ENCODE data around the gene CIZ1.
"Not testable (repeated sequence)": the region's sequence is repeated elsewhere in the genome, so short reads cannot be mapped to it uniquely, and the experiment has no call there.

Gene CIZ1

DNA sequence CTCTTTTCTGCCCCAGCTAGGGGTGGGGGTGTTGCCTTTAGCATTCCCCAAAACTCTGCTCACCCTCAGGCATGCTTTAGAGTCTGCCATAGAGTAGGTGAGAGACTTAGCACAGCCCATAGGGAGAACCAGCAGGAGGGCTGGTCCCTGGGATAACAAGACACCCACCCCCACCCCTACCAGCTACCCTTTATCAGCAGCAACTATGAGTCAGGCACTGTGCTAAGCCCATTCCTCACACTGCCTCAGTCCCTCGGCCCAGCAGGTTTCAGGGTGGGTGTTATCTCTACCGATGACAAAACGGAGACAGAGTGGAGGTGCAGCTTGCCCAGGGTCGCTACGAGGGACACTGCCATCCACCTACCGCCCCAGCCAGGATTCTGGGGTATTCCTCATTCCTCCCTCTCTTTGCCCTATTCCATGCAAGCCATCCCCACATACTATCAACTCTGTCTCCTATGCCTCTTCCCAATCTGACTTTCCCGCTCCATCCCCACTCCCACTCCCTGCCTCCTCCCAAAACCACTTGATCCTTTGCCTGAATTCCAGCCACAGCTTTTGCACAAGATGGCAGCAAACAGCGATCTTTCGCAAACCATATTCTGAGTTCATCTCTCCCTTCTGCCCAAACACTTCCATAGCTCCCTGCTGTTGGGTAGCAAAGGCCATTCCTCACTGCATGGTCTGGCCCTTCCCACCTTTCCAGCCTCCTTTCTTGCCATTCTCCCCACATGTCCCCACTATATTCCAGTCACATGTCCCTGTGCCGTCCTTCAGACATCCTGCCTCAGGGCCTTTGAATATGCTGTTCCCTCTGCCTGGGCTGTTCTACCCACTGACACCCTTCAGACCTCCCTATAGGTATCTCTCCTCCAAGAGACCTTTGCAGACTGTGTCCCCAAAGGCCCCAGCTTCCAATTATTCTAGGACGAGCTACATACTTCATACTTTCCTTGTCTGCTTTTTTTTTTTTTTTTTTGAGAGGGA lies 5.1 kb downstream of the CIZ1 start:
- ATAC-seq (no peak), DNase-seq (no peak)
- H3K27ac Mint-ChIP-seq = no peak overlapping the region
- H3K4me1 Mint-ChIP-seq = peaks cover 39% of the 10 kb centered on the region
- H3K27me3 Mint-ChIP-seq = no peaks in the 10 kb centered on the region
- no peaks in the 10 kb centered on the region for H3K9me3 Mint-ChIP-seq
- peaks cover 28% of the 10 kb centered on the region for H3K36me3 Mint-ChIP-seq (ENCODE audit: low read depth)
- H3K4me3 Mint-ChIP-seq = no peak overlapping the region

DNA sequence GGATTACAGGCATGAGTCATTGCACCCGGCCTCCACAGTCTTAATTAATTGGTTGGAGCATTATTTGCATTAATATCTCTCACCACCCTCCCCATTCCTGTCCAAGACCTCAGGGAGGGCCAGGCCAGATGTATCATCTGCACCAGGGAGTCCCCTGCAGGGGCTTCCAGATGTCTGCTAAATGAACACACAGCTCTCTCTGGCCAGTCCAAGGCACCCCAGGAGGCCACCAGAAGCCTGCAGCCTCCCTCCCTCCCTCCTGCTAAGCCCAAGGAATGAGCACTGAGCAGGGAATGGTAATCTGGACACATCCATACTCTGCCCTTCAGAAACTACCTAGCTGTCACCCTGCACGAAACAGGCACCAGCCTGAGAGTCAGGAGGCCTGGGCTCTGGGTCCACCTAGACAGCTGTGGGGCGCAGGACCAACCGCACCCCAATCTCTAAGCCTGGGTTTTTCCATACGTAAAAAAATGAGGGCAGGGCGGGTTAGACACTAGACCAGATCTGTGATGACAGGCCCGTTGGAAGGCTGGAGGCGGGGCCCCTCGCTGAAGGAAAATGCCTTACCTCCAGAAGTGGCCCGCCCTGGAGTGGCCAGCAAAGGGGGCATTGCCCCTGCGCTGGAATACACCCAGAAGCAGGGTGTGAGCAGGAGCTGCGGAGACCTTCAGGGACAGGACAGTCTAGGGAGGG lies 8.3 kb downstream of the CIZ1 start:
- Mint-ChIP-seq H3K4me3 (no peak overlapping the region), H3K9me3 (no peaks in the 10 kb centered on the region), H3K4me1 (peaks cover 17% of the 10 kb centered on the region), H3K27me3 (no peaks in the 10 kb centered on the region), H3K36me3 (ENCODE audit: low read depth) (peaks cover 34% of the 10 kb centered on the region), H3K27ac (no peak overlapping the region)
- ATAC-seq (no peak), DNase-seq (no peak)

DNA sequence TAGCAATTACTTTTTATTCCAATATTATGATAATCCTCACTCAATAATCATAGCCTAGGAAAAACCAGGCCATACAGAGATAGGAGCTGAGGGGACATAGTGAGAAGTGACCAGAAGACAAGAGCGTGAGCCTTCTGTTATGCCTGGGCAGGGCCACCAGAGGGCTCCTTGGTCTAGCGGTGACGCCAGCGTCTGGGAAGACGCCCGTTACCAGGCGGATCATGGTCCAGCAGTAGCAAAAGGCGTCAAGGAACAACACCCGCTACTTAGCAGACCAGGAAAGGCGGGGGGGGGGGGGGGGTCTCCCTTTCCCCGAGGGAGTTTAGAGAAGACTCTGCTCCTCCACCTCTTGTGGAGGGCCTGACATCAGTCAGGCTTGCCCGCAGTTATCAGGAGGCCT lies 9.9 kb downstream of the CIZ1 start:
- peaks cover 37% of the 10 kb centered on the region for H3K36me3 Mint-ChIP-seq (ENCODE audit: low read depth)
- not testable (repeated sequence) for H3K27me3 Mint-ChIP-seq, H3K4me1 Mint-ChIP-seq, H3K4me3 Mint-ChIP-seq, H3K9me3 Mint-ChIP-seq, DNase-seq, ATAC-seq, H3K27ac Mint-ChIP-seq

DNA sequence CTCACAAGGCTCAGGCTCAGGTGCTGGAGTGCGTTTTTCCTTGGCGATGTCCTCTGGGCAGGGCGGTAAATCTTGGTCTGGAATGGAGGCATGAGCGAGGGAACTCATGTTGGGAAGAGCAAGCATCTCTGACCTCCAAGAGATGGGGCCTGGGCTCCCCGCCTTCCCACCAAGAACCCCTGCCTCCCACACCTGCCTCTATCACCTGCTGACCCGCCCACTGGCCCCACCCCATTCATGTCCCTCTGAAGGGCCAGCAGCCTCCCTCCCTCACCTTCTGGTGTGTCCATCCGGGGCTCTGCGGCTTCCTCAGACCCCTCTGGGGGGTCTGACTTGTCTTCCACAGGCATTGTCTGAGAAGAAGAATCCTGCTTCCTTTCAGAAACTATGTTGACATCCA lies 10.9 kb downstream of the CIZ1 start:
- Mint-ChIP-seq H3K9me3 (no peaks in the 10 kb centered on the region), H3K36me3 (ENCODE audit: low read depth) (peaks cover 32% of the 10 kb centered on the region), H3K4me3 (no peak overlapping the region), H3K27ac (no peak overlapping the region), H3K4me1 (peaks cover 7% of the 10 kb centered on the region), H3K27me3 (no peaks in the 10 kb centered on the region)
- ATAC-seq (no peak), DNase-seq (no peak)

DNA sequence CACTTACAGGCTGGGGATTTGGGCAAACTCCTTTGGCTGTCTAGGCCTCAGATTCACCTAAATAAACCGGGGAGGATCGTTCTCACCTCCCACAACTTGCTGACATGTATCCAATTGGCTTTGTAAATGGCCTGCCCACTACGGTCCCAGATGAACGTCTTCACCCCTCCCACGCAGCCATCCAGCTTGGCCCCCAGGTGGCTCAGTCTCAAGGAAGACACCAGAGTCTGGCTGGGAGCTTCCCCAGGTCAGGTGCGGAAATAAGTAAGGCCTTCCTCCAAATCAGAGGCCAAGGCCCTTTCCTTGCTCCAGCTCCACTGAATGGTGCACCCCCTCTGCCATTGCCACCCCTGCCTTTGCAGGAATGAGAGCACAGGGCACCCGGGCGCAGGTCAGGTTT lies 11.4 kb downstream of the CIZ1 start:
- Mint-ChIP-seq H3K4me3 (no peak overlapping the region), H3K36me3 (ENCODE audit: low read depth) (peaks cover 34% of the 10 kb centered on the region)

DNA sequence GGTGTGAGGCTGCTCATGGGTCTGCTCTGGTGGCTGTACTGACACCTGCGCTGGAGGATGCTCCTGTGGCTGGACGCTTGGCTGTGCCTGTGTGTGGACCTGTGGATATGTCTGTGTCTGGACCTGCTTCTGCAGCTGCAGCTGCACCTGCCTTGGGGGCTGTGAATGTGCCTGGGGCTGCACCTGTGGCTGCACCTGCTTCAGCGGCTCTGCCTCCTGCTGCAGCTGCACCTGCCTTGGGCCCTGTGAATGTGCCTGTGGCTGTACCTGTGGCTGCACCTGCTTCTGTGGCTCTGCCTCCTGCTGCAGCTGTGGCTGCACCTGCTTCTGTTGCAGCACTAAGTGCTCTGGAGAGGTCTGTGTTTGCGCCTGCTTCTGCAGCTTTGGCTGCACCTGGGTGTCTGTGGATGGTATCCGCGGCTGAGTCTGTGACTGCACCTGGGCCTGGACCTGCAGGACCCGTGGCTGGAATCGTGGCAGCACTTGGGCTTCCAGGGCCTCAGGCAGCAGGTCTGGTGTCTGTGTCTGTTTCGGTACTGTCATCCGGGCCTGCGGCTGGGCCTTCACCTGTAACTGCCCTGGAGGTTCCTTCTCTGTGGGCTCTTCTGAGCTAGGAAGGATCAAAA lies 12.5 kb downstream of the CIZ1 start:
- H3K27ac Mint-ChIP-seq = no peak overlapping the region
- no peak for DNase-seq
- H3K36me3 Mint-ChIP-seq (ENCODE audit: low read depth) = peaks cover 31% of the 10 kb centered on the region
- H3K4me1 Mint-ChIP-seq = peaks cover 4% of the 10 kb centered on the region
- no peak for ATAC-seq
- H3K4me3 Mint-ChIP-seq = no peak overlapping the region
- H3K27me3 Mint-ChIP-seq = no peaks in the 10 kb centered on the region
- H3K9me3 Mint-ChIP-seq = no peaks in the 10 kb centered on the region

More for the DNA sequence above, 11.4 kb downstream of the CIZ1 start:
- H3K9me3 Mint-ChIP-seq = no peaks in the 10 kb centered on the region
- no peak overlapping the region for H3K27ac Mint-ChIP-seq
- no peak for ATAC-seq
- H3K4me1 Mint-ChIP-seq = peaks cover 7% of the 10 kb centered on the region
- DNase-seq = no peak
- H3K27me3 Mint-ChIP-seq = no peaks in the 10 kb centered on the region

DNA sequence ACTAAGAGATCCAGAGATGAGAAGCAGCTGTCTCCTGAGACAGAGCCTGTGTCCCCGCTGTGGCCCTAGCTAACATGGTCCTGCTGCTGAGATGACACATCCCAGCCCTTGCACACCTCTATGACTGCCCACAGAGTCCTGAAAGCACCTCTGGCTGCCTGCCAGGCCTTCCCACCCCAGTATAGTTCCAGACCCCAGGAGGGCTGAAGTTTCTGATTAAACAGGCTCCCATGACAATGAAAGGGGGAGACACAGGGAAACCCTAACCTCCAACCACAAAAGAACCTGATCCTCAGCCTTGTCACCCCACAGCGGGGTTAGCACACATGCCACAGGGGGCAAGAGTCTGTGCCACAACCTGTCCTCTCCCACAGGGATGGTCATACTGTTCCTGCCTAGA lies 15.6 kb downstream of the CIZ1 start:
- Mint-ChIP-seq H3K27me3 (no peaks in the 10 kb centered on the region), H3K36me3 (ENCODE audit: low read depth) (peaks cover 25% of the 10 kb centered on the region), H3K4me3 (no peak overlapping the region), H3K4me1 (no peaks in the 10 kb centered on the region), H3K9me3 (no peaks in the 10 kb centered on the region), H3K27ac (no peak overlapping the region)
- ATAC-seq = peak; percentile 9
- no peak for DNase-seq

DNA sequence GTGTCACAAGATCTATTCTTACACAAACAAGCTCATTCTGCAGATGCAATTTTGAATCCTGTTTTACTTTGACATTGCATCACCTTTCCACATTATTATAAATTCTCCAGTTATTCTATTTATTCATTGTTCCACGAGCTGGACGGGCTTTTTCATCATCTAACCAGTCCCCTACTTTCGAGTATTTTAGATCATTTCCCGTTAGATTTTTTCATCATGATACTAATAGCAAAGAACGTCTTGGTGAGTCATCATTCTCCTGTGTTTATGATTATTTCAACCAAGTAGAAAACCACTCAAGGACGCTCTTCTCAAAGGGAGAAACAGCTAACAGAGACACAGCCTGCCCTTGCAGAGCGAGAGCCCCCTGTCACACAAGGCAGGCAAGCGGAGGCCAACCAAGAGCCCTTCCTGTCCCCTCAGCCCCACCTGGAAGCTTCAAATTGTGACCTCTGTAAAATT lies 16.2 kb downstream of the CIZ1 start:
- Mint-ChIP-seq H3K4me3 (no peak overlapping the region), H3K9me3 (no peaks in the 10 kb centered on the region), H3K36me3 (ENCODE audit: low read depth) (peaks cover 24% of the 10 kb centered on the region), H3K4me1 (no peaks in the 10 kb centered on the region), H3K27me3 (no peaks in the 10 kb centered on the region), H3K27ac (no peak overlapping the region)
- no peak for DNase-seq
- ATAC-seq = no peak

DNA sequence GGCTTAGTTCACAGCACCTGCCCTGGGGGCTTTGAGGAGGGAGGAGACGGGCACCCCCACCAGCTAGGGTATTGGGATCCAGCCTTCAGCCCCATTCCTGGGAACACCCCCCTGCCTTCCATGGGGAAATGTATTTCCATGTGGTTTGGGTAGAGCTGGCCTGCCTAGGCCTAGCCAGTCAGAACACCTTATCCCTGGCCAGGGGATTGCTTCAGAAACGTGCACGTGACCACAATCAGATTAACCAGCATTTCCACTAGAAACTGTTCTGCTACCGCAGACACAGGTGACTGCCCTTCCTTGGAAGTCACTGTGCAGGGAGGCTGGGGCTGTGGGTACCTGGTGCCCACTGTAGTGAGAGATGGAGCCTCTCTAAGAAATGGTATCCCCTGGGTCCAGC lies 17.3 kb downstream of the CIZ1 start:
- Mint-ChIP-seq H3K27ac (no peak overlapping the region), H3K9me3 (no peaks in the 10 kb centered on the region), H3K27me3 (no peaks in the 10 kb centered on the region), H3K4me3 (no peak overlapping the region), H3K36me3 (ENCODE audit: low read depth) (peaks cover 23% of the 10 kb centered on the region), H3K4me1 (no peaks in the 10 kb centered on the region)
- ATAC-seq = no peak
- DNase-seq = no peak

DNA sequence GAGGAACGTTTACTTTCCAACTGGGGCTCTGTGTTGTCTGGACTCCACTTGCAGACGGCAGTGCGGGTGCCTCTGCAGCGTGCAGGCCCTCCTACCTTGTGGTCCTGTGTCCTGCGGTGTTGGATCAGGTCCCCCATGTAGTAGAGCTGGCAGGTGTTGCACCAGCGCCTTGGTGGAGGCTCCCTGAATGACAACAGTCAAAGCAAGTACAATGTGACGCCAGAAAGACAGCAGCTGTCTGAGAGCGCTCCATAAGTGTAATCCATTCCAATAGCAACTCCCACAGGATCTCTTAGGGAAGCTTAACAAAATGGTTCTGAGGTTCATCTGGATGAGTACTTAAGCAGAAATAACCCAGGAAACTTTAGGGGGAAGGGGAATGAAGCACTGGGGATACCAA lies 21.4 kb downstream of the CIZ1 start:
- Mint-ChIP-seq H3K9me3 (no peaks in the 10 kb centered on the region), H3K27ac (no peak overlapping the region), H3K4me3 (no peak overlapping the region), H3K4me1 (peaks cover 1% of the 10 kb centered on the region), H3K27me3 (no peaks in the 10 kb centered on the region), H3K36me3 (ENCODE audit: low read depth) (peaks cover 24% of the 10 kb centered on the region)
- ATAC-seq (no peak), DNase-seq (no peak)

DNA sequence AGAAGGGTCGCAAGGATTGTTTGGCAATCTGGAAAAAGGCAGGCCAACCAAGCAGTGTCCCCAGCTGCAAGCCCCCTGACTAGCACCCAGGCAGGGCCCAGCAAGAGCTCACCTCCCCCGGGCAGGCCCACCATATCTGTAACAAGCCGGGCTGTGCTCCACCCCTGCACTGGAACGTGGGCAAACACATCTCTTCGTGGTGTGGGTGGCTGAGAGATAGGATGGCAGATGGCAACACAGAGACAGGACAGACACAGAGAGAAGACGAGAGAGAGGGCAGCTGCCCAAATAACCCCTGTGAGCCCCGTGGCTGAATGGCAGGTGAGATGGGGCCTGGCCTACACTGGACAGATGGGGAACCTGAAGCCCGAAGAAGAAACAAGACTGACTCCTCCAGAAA lies 21.9 kb downstream of the CIZ1 start:
- H3K4me3 Mint-ChIP-seq = no peak overlapping the region

DNA sequence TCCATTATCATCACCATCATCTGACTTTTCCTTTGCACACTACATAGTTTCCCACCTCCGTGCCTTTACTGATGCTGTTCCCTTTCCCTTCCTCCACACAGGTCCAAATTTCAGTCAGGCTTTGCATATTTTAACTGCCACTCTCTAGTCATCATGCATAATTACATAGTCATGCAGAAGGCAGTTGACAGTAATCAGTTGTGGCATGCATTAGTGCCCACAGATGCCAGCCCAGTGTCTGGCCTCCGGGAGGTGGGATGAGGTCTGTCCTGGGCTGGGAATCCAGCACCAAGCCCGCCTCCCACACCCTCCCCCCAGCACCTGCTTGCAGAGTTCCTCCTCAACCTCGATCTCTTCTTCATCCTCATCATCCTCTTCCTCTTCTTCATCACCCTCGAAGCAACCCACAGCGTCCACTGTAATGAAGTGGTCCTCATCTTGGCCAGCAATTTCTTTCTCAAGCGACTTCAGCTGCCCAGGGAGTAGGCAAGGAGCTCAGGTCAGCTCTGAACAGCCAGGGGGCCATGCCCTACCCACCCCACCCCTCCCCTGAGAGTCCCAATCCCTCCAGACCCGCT lies 22.6 kb downstream of the CIZ1 start:
- no peak overlapping the region for H3K27ac Mint-ChIP-seq
- H3K4me3 Mint-ChIP-seq = no peak overlapping the region
- no peak for DNase-seq
- H3K27me3 Mint-ChIP-seq = no peaks in the 10 kb centered on the region
- peaks cover 29% of the 10 kb centered on the region for H3K36me3 Mint-ChIP-seq (ENCODE audit: low read depth)
- no peak for ATAC-seq
- no peaks in the 10 kb centered on the region for H3K9me3 Mint-ChIP-seq
- H3K4me1 Mint-ChIP-seq = peaks cover 1% of the 10 kb centered on the region

More for the DNA sequence above, 21.9 kb downstream of the CIZ1 start:
- H3K27me3 Mint-ChIP-seq = no peaks in the 10 kb centered on the region
- peaks cover 1% of the 10 kb centered on the region for H3K4me1 Mint-ChIP-seq
- peaks cover 25% of the 10 kb centered on the region for H3K36me3 Mint-ChIP-seq (ENCODE audit: low read depth)
- ATAC-seq (no peak), DNase-seq (no peak)
- H3K9me3 Mint-ChIP-seq = no peaks in the 10 kb centered on the region
- no peak overlapping the region for H3K27ac Mint-ChIP-seq

DNA sequence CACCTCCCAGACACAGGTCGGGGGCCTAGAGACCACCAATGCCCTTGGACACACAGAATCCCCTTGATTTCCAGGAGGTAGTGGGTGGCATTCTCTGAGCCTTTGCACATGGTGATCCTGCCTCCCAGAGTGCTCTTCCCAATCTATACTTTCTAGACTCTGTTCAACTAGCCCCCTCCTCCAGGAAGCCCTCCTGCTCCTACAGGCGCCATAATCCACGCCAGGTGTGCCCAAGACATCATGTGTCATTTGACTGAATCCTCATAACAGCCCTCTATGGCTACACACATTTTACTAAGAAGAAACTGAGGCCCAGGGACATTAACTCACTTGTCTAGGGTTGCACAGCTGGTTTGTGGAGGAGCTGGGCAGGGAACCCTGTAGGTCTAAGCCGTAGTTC lies 24.2 kb downstream of the CIZ1 start:
- no peak overlapping the region for H3K27ac Mint-ChIP-seq
- no peak for DNase-seq
- peaks cover 36% of the 10 kb centered on the region for H3K36me3 Mint-ChIP-seq (ENCODE audit: low read depth)
- ATAC-seq = no peak
- H3K4me1 Mint-ChIP-seq = peaks cover 5% of the 10 kb centered on the region
- H3K4me3 Mint-ChIP-seq = no peak overlapping the region
- no peaks in the 10 kb centered on the region for H3K27me3 Mint-ChIP-seq
- H3K9me3 Mint-ChIP-seq = no peaks in the 10 kb centered on the region

DNA sequence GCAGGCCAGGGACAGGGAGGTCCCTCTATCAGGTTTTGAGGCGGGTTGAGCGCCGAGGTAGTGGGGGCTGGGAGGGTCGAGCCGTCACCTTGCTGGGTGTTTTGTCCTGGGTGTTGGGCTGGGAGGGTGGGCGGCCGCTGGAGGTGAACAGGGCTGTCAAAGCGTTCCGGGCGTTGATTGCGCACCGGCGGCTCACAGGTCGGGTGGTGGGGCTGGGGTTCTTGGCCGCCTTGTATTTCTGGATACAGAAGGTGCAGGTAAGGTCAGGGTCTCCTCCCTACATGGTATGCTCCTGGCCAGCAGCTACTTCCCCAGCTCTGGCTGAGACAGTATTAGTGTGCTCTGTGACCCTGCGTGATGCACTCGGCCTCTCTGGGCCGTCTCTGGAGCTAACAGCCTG lies 25.2 kb downstream of the CIZ1 start:
- H3K4me1 Mint-ChIP-seq = peaks cover 11% of the 10 kb centered on the region
- H3K27ac Mint-ChIP-seq = no peak overlapping the region
- no peak for DNase-seq
- H3K36me3 Mint-ChIP-seq (ENCODE audit: low read depth) = peaks cover 40% of the 10 kb centered on the region
- no peaks in the 10 kb centered on the region for H3K9me3 Mint-ChIP-seq
- no peaks in the 10 kb centered on the region for H3K27me3 Mint-ChIP-seq
- ATAC-seq = no peak
- no peak overlapping the region for H3K4me3 Mint-ChIP-seq
